Measurements from ENCODE around the gene EEIG1.

Gene EEIG1

GRCh38 chr9:127980706-127981558 lies at the start of gene EEIG1:
EEIG1 (minus strand) TSS chr9:127980989; CDS start chr9:127980137, 852 bp downstream.
- POLR2A ChIA-PET, result interaction anchor here (0.6 to 1.7 kb wide), 8 partner anchors 10 to 132 kb away, joined by 3 to 5 read pairs (median 3); partner anchors contain the start of genes NAIF1 and SLC25A25

GRCh38 chr9:128027705-128028104 lies 46.9 kb upstream of the EEIG1 start:
- TF ChIP-seq CTCF (IDR thresholded peaks at IDR 0.05; ENCODE audit: insufficient read depth, low read length, missing control alignments), result no peak
- no peak for DNase-seq (ENCODE audit: low read depth, low spot score)
- no peak overlapping the region for H3K4me3 ChIP-seq (ENCODE audit: low read depth, low read length)
- POLR2A ChIA-PET, result no interaction called here
- CTCF ChIA-PET, result interaction anchor here (4.7 kb wide), 1 partner anchor 85 kb away, joined by 27 read pairs; no protein-coding TSS in a partner anchor

More at GRCh38 chr9:127980706-127981558, at the start of gene EEIG1:
- TF ChIP-seq CTCF (IDR thresholded peaks at IDR 0.05; ENCODE audit: insufficient read depth, low read length, missing control alignments), result no peak
- CTCF ChIA-PET, result interaction anchor here (0.6 to 5.8 kb wide), 6 partner anchors 20 to 137 kb away, joined by 3 to 43 read pairs (median 5); no protein-coding TSS in a partner anchor
- DNase-seq (ENCODE audit: low read depth, low spot score), result peak; percentile 19
- peak within 1 kb of the TSS; percentile 76 for H3K4me3 ChIP-seq (ENCODE audit: low read depth, low read length)

GRCh38 chr9:128026773-128027541 lies 46.2 kb upstream of the EEIG1 start:
- ChIA-PET CTCF (interaction anchor here (0.6 to 4.7 kb wide), 3 partner anchors 8 to 84 kb away, joined by 3 to 29 read pairs (median 27); no protein-coding TSS in a partner anchor), POLR2A (no interaction called here)
- no peak overlapping the region for H3K4me3 ChIP-seq (ENCODE audit: low read depth, low read length)
- TF ChIP-seq CTCF (IDR thresholded peaks at IDR 0.05; ENCODE audit: insufficient read depth, low read length, missing control alignments), result no peak
- no peak for DNase-seq (ENCODE audit: low read depth, low spot score)

GRCh38 chr9:128026255-128026772 lies 45.5 kb upstream of the EEIG1 start:
- no peak for DNase-seq (ENCODE audit: low read depth, low spot score)
- TF ChIP-seq CTCF (IDR thresholded peaks at IDR 0.05; ENCODE audit: insufficient read depth, low read length, missing control alignments), result no peak
- no peak overlapping the region for H3K4me3 ChIP-seq (ENCODE audit: low read depth, low read length)
- ChIA-PET CTCF (interaction anchor here (4.0 to 4.7 kb wide), 2 partner anchors 9 to 83 kb away, joined by 27 to 29 read pairs; no protein-coding TSS in a partner anchor), POLR2A (no interaction called here)

- H3K4me3 ChIP-seq (ENCODE audit: low read depth, low read length), result no peak overlapping the region
- TF ChIP-seq CTCF (IDR thresholded peaks at IDR 0.05; ENCODE audit: insufficient read depth, low read length, missing control alignments), result no peak
- ChIA-PET POLR2A (no interaction called here), CTCF (interaction anchor here (1.0 to 4.7 kb wide), 3 partner anchors 8 to 83 kb away, joined by 3 to 29 read pairs (median 27); no protein-coding TSS in a partner anchor)
- no peak for DNase-seq (ENCODE audit: low read depth, low spot score)
Measured at GRCh38 chr9:128025736-128026135, 44.9 kb upstream of the EEIG1 start.
